ENCODE results near the gene LDLRAD2.
A peak's percentile ranks its signal among the peaks of the same experiment; 100 is the strongest.
"Not testable (repeated sequence)": the region's sequence is repeated elsewhere in the genome, so short reads cannot be mapped to it uniquely, and the experiment has no call there.

Gene LDLRAD2

DNA sequence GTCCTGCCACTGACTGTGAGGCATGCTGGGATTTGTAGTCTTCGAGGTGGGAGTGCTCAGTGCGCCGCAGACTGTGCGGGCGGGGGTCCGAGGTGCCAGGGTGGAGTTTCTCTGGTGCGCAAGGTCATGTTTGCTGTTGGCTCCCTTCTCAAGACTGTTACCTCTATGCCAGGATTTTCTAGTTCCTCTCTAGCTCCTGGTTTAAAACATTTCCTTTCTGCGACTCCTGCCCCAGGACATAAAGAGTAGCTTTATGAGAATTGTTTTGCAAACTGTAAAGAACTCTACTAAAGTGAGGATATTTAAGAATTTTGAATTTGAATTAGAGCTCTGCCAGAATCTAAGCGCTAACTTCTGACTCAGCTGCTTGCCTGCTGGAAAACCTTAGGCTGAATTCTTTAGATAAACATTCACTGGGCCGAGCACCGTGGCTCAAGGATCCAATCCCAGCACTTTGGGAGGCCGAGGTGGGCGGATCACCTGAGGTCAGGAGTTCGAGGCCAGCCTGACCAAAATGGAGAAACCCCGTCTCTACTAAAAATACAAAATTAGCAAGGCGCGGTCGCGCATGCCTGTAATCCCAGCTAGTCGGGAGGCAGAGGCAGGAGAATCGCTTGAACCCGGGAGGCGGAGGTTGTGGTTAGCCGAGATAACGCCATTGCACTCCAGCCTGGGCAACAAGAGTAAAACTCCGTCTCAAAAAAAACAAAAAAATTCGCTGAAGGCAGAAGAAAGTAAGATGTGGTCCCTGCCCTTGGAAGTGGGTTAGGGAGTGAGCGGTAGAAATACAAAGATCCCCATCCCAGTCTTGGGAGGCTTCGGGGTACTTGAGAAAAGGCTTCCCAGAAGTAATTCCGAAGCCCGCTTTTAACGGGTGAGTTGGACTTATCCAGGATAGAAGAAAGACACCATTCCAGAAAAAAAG is 28.1 kb upstream of the LDLRAD2 start:
- peak; percentile 49 for DNase-seq

DNA sequence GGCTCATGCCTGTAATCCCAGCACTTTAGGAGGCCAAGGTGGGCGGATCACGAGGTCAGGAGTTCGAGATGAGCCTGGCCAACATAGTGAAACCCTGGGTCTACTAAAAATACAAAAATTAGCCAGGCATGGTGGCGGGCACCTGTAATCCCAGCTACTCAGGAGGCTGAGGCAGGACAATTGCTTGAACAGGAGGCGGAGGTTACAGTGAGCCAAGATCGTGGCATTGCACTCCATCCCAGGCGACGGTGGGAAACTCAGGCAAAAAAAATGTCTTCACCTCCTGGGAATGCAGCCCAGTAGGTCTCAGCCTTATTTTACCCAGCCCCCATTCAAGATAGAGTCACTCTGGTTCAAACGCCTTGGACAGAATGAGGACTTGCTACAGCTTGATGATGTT is 26.3 kb upstream of the LDLRAD2 start:
- DNase-seq: not testable (repeated sequence)

DNA sequence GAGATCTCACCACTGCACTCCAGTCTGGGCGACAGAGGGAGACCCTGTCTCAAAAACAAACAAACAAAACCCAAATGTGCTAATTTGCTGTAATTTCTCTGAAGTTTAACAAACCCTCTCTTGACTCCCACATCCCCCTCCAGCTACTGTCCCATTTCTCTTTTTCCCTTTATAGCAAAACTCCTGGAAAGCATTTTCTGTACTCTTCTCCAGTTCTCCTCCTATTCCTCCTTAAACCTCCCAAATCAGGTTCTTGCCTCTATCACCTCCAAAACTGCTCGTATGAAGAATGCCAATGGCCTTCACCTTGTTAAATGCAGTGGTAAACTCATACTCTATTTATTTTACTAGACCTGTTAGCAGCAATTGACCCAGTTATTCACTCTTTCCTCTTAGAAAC is 25.4 kb upstream of the LDLRAD2 start:
- DNase-seq: no peak

- DNase-seq: no peak
Measured at GRCh38 chr1:21793104-21793503, 19.0 kb upstream of the LDLRAD2 start.

GRCh38 chr1:21794656-21795055 is 17.4 kb upstream of the LDLRAD2 start:
- DNase-seq: no peak

DNA sequence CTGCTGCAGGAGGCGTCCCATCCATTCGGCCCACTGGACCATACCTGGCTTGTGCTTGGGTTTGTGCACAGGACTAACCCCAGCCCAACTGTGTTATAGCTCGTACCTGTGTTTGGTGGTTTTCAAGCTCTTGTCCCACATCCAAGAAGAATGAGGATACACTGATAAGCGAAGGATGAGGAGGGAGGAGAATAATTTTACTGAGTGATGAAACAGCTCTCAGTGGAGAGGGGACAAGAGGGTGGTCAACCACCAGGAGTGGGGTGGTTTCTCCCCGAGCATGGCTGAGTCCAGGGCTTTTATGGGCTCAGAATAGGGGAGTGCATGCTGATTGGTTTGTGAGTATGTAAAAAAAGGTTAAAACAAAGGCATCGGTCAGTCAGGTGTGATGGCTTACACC is 17.0 kb upstream of the LDLRAD2 start:
- no peak for DNase-seq

GRCh38 chr1:21799730-21800129 is 12.3 kb upstream of the LDLRAD2 start:
- DNase-seq: no peak

DNA sequence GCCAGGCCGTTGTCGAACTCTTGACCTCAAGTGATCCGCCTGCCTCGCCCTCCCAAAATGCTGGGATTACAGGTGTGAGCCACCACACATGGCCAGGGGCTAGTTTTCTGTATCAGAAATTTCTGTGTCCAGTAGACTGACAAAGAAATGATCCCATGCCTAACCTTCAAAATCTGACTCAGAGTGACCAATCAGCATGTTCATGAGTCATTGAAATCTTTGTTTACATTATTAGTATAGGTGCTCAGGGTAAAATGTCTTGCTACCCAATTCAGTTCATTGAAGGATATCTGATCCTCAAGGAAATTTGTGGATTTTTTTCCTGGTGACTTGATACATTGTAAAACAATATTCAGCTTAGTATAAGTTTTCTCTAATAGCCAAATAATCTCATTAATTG is 11.0 kb upstream of the LDLRAD2 start:
- DNase-seq: no peak

DNA sequence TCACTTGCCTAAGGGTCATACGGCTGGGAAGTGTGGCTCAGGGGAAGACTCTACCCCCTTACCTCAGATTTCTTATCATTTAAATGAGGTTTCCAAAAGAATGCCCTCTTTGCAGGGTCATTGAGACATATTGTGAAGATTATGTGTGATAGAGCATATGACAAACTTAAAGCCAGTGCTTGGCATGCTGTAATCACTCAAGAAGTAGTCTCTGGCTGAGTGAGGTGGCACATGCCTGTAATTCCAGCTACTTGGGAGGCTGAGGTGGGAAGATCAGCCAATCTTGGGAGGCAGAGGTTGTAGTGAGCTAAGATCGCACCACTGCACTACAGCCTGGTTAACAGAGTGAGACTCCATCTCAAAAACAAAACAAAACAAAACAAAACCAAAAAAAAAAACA is 7.5 kb upstream of the LDLRAD2 start:
- DNase-seq: no peak

GRCh38 chr1:21813542-21813941 is 1.5 kb downstream of the LDLRAD2 start:
- no peak for DNase-seq

- peak; percentile 58 for DNase-seq
Measured at GRCh38 chr1:21814241-21814918, 2.3 kb downstream of the LDLRAD2 start.

DNA sequence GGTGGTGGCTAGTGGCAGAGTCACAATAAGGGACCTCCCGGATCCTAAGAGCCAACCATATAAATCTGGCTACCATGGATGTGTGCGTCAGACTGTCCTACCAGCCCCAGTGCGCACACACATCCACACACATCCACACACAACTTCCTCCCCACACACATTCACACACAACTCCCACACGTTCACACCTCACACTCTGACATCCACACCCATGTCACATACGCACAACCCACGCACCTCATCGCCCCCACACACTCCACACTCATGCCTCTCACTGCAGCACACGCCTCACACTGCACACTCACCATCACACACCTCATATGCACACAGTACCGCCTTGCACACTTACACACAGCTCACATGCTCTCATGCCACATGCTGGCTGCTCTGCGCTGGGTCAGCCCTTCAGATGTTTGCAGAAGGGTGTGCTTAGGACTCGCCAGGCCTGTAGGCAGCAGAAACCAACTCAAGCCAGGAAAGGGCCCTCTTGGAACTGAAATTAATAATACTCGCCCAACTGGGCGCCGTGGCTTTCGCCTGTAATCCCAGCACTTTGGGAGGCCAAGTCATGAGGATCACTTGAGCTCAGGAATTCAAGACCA is 3.0 kb downstream of the LDLRAD2 start:
- no peak for DNase-seq

DNA sequence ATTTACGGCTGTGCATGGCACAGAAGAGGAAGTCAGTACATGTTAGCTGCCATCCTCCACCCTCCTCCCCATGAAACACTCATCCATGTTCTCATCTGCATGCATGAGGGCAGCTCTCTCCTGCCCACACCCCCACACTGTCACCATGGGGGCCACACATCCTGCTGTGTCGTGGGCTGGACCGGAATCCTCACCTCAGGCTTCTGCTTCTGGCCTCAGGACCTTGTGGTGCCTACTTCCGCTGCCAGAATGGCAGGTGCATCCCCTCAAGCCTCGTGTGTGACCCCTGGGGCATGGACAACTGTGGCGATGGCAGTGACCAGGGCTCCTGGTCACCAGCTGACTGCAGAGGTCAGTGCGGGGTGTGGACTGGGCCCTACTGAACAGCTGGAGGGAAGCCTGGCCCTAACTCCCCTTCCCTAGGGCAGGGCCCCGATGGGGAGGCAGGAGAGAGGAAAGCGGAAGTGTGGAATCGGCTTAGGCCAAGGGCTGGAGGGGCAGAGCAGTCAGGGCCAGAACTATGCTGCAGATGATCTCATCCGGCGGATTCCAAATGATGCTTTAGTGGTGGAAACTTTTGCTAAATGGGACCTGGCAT is 3.8 kb downstream of the LDLRAD2 start:
- peak; percentile 78 for DNase-seq

- no peak for DNase-seq
Measured at GRCh38 chr1:21816602-21817302, 4.7 kb downstream of the LDLRAD2 start.

DNA sequence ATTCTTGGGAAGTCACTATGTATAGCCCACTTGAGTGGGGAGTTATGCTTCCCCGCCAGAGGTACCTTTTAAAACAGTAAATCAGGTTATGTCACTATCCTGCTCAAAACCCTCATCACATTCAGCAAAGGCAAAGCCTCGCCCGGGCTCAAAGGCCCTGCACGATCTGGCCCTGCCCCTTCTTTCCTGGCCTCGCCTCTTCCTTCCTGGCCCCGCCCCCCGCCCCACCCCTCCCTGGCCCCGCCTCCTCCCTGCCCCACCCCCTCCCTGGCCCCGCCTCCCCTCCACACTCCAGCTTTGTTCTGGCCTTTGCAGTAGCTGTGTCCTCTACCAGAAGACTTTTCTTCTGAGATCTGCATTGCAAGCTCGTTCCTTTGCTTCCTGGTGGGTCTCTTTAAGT is 6.6 kb downstream of the LDLRAD2 start:
- no peak for DNase-seq

GRCh38 chr1:21820597-21821232 is 8.7 kb downstream of the LDLRAD2 start:
- DNase-seq: no peak

DNA sequence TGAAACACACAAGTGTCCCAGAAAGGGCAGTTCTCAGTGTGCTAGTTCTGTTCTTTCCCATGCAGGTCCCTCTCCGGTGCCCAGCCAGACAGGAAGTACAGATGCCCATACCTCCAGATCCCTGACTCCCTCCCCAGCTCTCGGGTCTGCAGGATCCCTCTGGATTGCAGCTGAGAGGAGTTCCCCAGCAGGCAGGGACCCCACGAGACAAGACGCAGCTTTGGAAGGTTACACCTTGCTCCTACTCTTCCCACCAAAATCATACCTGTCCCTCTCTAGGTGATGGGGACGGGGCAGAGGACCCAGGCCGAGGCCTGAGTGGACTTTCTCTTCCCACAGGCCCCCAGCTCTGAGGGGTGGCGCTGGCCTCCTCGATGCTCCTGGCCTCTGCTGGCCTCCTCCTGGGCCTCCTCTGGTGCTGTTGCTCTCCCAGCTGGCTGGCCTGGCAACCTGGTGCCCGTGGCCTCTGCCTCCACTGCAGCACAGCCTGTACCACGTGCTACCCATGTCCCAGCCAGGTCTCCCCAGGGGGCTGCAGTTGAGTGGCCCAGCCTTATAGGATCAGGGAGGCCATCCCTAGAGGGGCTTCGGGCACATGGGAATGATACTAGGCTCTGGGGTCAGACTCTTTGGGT is 9.4 kb downstream of the LDLRAD2 start:
- DNase-seq: peak; percentile 20

DNA sequence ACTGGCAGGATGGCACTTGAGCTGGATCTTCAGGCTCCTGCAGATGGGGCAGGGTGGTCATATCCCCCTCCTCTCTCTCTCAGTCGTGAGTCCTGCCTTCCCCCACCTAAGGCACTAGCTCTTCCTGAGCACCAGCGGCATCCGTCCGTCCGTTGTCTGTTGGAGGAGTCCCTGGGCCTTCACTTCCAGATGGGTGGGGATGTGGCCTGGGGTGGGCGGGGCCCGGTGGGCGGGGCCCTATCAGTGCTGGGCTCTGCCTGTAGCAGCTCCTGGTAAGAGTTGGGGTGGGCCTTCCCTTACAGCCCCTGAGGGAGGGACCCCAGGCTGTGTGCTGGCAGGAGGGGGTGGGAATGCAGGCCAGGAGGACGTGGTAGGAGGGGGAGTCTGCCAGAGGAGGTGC is 10.3 kb downstream of the LDLRAD2 start:
- DNase-seq: no peak

- peak; percentile 21 for DNase-seq
Measured at GRCh38 chr1:21823206-21823979, 11.3 kb downstream of the LDLRAD2 start.

DNA sequence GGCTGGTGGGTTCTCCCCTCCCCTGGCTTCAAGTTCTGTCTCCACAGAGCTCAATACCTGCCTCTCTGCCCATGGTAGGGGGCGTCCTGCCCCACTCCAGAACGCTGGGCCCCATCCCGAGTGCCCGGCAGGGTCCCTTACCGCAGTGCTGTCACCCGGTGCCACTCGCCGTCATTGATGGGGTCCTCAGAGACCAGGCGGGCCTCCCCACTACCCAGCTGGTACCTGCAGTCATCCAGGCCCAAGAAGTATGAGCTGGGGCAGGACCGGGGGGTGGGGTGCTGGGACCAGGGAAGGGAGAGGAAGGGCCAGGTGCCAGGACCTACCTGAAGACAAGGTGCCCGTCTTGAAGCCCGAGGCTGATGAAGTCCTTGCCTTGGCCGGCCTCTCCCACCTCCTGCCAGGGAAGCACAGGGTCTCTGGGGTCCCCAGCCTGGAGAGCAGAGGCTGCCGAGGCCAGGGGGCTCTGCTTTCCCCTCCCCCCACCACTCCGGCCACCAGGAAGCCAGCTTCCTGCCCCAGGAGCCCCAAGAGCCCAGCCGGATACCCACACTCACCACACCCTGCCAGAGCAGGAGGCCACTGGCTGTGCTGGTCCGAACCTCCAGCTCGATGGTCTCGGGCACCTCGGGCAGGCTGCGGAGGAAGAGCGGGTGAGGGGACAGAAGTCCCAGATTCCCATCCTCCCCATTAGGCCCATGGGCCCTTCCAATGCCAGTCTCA is 12.1 kb downstream of the LDLRAD2 start:
- no peak for DNase-seq

All from femur (tissue), 1 donor.